Measurements from ENCODE around the gene CARNS1.

Gene CARNS1

GRCh38 chr11:67415501-67416304, at the start of gene CARNS1:
TSS of gene CARNS1 (plus strand) at chr11:67415678. CDS start at chr11:67416200, 522 bp downstream.
- in situ Hi-C loops (cut with HindIII; ENCODE audit: low sequenced_read_pairs): no loop called here

- in situ Hi-C loops (cut with HindIII; ENCODE audit: low sequenced_read_pairs): no loop called here
Measured at GRCh38 chr11:67365736-67366444, 49.6 kb upstream of the CARNS1 start.

GRCh38 chr11:67366546-67366945, 48.9 kb upstream of the CARNS1 start:
- in situ Hi-C loops (cut with HindIII; ENCODE audit: low sequenced_read_pairs): no loop called here

- in situ Hi-C loops (cut with HindIII; ENCODE audit: low sequenced_read_pairs): no loop called here
Measured at GRCh38 chr11:67366961-67367760, 48.3 kb upstream of the CARNS1 start.

- in situ Hi-C loops (cut with HindIII; ENCODE audit: low sequenced_read_pairs): no loop called here
Measured at GRCh38 chr11:67367761-67368227, 47.7 kb upstream of the CARNS1 start.

GRCh38 chr11:67368621-67369020, 46.9 kb upstream of the CARNS1 start:
- in situ Hi-C loops (cut with HindIII; ENCODE audit: low sequenced_read_pairs): no loop called here

GRCh38 chr11:67369275-67369674, 46.2 kb upstream of the CARNS1 start:
- in situ Hi-C loops (cut with HindIII; ENCODE audit: low sequenced_read_pairs): no loop called here

GRCh38 chr11:67369801-67370284, 45.6 kb upstream of the CARNS1 start:
- in situ Hi-C loops (cut with HindIII; ENCODE audit: low sequenced_read_pairs): no loop called here

- in situ Hi-C loops (cut with HindIII; ENCODE audit: low sequenced_read_pairs): no loop called here
Measured at GRCh38 chr11:67370351-67371076, 45.0 kb upstream of the CARNS1 start.

GRCh38 chr11:67371189-67371910, 44.1 kb upstream of the CARNS1 start:
- in situ Hi-C loops (cut with HindIII; ENCODE audit: low sequenced_read_pairs): no loop called here

GRCh38 chr11:67371911-67372320, 43.6 kb upstream of the CARNS1 start:
- in situ Hi-C loops (cut with HindIII; ENCODE audit: low sequenced_read_pairs): no loop called here

- in situ Hi-C loops (cut with HindIII; ENCODE audit: low sequenced_read_pairs): no loop called here
Measured at GRCh38 chr11:67372321-67372992, 43.0 kb upstream of the CARNS1 start.

- in situ Hi-C loops (cut with HindIII; ENCODE audit: low sequenced_read_pairs): no loop called here
Measured at GRCh38 chr11:67372993-67373647, 42.4 kb upstream of the CARNS1 start, which contains the start of gene CLCF1. TSS of gene CLCF1 (minus strand) at chr11:67373598. CDS start at chr11:67373539, 59 bp downstream.

- in situ Hi-C loops (cut with HindIII; ENCODE audit: low sequenced_read_pairs): no loop called here
Measured at GRCh38 chr11:67373648-67374570, 41.6 kb upstream of the CARNS1 start.

- in situ Hi-C loops (cut with HindIII; ENCODE audit: low sequenced_read_pairs): no loop called here
Measured at GRCh38 chr11:67374571-67375281, 40.8 kb upstream of the CARNS1 start.

GRCh38 chr11:67375320-67376055, 40.0 kb upstream of the CARNS1 start:
- in situ Hi-C loops (cut with HindIII; ENCODE audit: low sequenced_read_pairs): no loop called here
